Gastrocnemius medialis (tissue), 4 donors: ENCODE results near the gene RGS13. TPM values are rescaled to one million over a fixed set of nuclear protein-coding genes. Genes with fewer than 3 reads are reported as not detected.

Experiments used
- ATAC-seq, 2 donors: fragments of 150-250 bp; one replicate each; pipeline ENCODE4 v1.9.1; 2016
- DNase-seq, 2 donors: peaks; one replicate each; pipeline ENCODE4 v3.0.0-alpha.2; 2019
- H3K27ac ChIP-seq, 4 donors: fragments of 200-600 bp; sonication (generic); 1 replicate in 1 of 4; 2 replicates in 3 of 4; pipeline ENCODE4 v1.5.1; 2016 to 2018; ENCODE audit warnings: mild to moderate bottlenecking in 2 of 4, moderate library complexity in 1 of 4
- H3K27me3 ChIP-seq, 3 donors: fragments of 200-600 bp; sonication (generic) in 2 of 3; 1 replicate in 1 of 3; 2 replicates in 2 of 3; pipeline versions ENCODE4 v1.5.1 to v1.6.0; 2016 to 2019; ENCODE audit warnings: mild to moderate bottlenecking in 1 of 3, moderate library complexity in 1 of 3
- H3K36me3 ChIP-seq, 2 donors: fragments of 200-600 bp; sonication (generic) in 1 of 2; one replicate each; pipeline ENCODE4 v1.5.1; 2017 to 2018
- H3K4me1 ChIP-seq, 2 donors: fragments of 200-600 bp; sonication (generic) in 1 of 2; one replicate each; pipeline ENCODE4 v1.5.1; 2016 to 2017; ENCODE audit warnings: mild to moderate bottlenecking in 2 of 2
- H3K4me3 ChIP-seq, 4 donors: fragments of 200-600 bp; sonication (generic) in 3 of 4; 1 replicate in 1 of 4; 2 replicates in 3 of 4; pipeline ENCODE4 v1.5.1; 2016 to 2019; ENCODE audit warnings: mild to moderate bottlenecking in 2 of 4
- H3K9me3 ChIP-seq, 3 donors: fragments of 200-600 bp; sonication (generic) in 2 of 3; 1 replicate in 1 of 3; 2 replicates in 2 of 3; pipeline ENCODE4 v1.5.1; 2016 to 2019
- POLR2A ChIP-seq, 2 donors: fragments of 450-650 bp; IDR thresholded peaks; one replicate each; pipeline ENCODE4 v1.6.1; 2017; ENCODE audit warnings: antibody characterized with exemption in 2 of 2, mild to moderate bottlenecking in 2 of 2, moderate library complexity in 2 of 2
- in situ Hi-C, 4 donors: fragments of 200-750 bp; cut with MboI; loops; one replicate each; pipeline versions ENCODE4 v1.15.0 to v1.8.0; 2017; ENCODE audit warnings: low sequenced_read_pairs in 4 of 4
- intact Hi-C: fragments of 100-400 bp; cut with DNase I; formaldehyde crosslinking; loops from one replicate; pipeline ENCODE4 v1.15.1; 2023; ENCODE audit warnings: low total_unique reads
- total RNA-seq, 4 donors: library from RNA; depleted of rRNA; stranded (reverse); fragments of >200 nt; gene quantifications; one replicate each; pipeline versions ENCODE4 v1.1.0 to v1.2.3, GENCODE V29; 2016
- TF ChIP-seq, protein P1 (sequence below), 5 experiments: fragments of 450-650 bp in 3 of 5; fragments of 200-600 bp in 2 of 5; sonication (generic) in 2 of 5; IDR thresholded peaks in 4 of 5; conservative IDR thresholded peaks in 1 of 5; 1 replicate in 4 of 5; 2 replicates in 1 of 5; pipeline ENCODE4 v1.5.1; 2016 to 2019; ENCODE audit warnings: antibody characterized with exemption in 5 of 5, mild to moderate bottlenecking in 3 of 5, moderate library complexity in 3 of 5

The RGS13 gene
- total RNA-seq, 4 donors from 2014 or later = not detected

DNA sequence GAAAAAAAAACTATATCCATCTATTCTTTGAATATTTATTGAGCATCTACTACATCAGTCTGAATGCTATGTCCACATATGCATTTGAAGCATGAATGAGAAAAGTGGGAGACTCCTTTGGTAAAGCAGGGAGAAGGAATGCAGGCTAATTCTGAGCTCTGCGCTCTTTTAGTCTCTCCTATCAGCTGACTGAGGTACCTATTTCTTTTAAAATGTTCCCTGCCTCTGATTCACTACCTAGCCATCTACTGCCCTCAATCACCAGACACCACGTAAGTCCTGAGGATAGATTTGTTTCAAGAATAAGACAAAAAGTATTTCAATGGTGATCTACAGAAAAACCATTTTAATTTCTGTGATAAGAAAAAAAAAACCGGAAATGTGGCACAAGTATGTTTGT, 3.8 kb upstream of the RGS13 start:
- H3K36me3 ChIP-seq = no peaks in the 10 kb centered on the region
- no peak for DNase-seq
- H3K4me1 ChIP-seq = no peaks in the 10 kb centered on the region
- intact Hi-C loops (no loop called here), in situ Hi-C loops (no loop called here)
- TF ChIP-seq, protein P1, sequence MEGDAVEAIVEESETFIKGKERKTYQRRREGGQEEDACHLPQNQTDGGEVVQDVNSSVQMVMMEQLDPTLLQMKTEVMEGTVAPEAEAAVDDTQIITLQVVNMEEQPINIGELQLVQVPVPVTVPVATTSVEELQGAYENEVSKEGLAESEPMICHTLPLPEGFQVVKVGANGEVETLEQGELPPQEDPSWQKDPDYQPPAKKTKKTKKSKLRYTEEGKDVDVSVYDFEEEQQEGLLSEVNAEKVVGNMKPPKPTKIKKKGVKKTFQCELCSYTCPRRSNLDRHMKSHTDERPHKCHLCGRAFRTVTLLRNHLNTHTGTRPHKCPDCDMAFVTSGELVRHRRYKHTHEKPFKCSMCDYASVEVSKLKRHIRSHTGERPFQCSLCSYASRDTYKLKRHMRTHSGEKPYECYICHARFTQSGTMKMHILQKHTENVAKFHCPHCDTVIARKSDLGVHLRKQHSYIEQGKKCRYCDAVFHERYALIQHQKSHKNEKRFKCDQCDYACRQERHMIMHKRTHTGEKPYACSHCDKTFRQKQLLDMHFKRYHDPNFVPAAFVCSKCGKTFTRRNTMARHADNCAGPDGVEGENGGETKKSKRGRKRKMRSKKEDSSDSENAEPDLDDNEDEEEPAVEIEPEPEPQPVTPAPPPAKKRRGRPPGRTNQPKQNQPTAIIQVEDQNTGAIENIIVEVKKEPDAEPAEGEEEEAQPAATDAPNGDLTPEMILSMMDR (IDR thresholded peaks at IDR 0.05 in 4 of 5, conservative IDR thresholded peaks at IDR 0.05 in 1 of 5) = no peak
- no peak for TF ChIP-seq POLR2A (IDR thresholded peaks at IDR 0.05)
- H3K4me3 ChIP-seq = no peak overlapping the region
- no peak overlapping the region for H3K27ac ChIP-seq
- no peak for ATAC-seq
- H3K9me3 ChIP-seq = no peaks in the 10 kb centered on the region
- H3K27me3 ChIP-seq = no peaks in the 10 kb centered on the region

DNA sequence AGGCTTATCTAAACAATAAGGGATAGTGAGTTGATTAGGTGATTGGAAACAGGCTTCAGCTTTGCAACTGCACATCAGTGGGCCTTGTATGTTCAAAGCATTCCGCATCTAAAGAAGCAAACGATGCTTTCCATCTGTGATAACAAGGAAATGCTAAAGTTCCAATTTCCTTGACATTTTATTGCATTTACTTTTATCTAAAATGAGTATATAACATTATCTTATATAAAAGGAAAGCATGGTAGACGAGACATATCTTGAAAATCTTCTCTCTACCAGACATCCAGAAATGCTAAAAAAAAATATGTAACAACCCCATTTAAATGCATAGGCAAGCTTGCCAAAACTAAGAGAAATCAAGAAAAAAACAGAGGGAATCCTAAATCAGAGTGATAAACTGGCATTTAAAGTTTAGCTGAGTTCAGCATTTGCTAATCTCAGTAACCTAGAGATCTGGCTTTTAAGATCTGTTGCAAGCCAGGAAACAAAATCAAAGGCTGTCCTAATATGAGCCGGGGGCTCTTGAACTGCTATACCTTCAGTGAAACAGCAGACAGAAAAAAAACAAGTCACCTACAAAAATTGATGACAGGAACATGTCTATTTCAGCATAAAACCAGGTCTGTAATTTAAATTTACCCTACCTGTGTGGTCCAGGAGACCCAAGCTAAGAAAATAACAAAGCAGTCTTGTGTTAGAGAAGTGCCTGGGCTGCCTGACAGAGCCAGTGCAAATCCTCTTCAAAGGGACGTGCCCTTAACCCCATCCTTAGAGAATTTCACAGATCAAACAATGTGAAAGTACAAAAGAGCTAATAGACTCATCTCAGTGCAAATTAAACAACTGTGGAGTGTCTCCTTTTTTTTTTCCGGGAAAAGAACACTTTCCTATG, 3.1 kb upstream of the RGS13 start:
- Histone ChIP-seq H3K27me3 (no peaks in the 10 kb centered on the region), H3K4me1 (no peaks in the 10 kb centered on the region), H3K9me3 (no peaks in the 10 kb centered on the region), H3K27ac (no peak overlapping the region), H3K36me3 (no peaks in the 10 kb centered on the region), H3K4me3 (no peak overlapping the region)
- ATAC-seq = no peak
- TF ChIP-seq, protein P1 (IDR thresholded peaks at IDR 0.05 in 4 of 5, conservative IDR thresholded peaks at IDR 0.05 in 1 of 5) = no peak
- TF ChIP-seq POLR2A (IDR thresholded peaks at IDR 0.05) = no peak
- DNase-seq = no peak
- in situ Hi-C loops (no loop called here), intact Hi-C loops (no loop called here)

DNA sequence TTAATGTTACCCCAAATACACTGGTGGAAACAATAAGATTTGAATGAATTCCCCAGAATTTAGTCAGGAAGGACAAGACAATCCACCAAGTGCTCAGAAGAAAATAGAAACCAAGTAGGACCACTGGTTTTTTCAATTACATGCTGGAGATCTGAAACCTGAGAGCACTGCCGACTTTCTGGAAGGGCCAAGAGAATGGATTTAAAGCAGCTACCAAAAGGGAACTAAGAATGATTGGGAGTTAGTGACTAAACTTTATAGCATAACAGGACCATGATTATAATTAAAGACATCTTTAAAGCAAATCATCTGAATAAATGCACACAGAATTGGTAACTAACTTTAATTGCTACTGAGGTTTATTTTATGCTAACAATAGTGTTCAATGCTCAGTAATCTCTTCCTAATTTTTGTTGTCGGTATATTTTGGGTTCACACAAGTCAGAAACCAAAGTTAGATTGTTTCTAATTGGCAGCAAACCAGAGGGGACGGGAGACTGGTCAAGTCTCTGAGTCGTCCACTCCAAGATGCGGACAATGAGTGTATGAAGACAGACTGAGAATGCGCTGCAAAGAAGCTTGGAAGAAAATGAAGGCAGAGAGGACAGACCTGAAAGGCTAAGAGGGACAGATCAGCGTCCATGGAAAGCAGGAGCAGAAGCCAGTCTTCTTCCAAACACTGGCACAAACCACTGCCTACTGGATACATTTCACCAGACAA, 2.3 kb upstream of the RGS13 start:
- no peak overlapping the region for H3K4me3 ChIP-seq
- TF ChIP-seq, protein P1 (IDR thresholded peaks at IDR 0.05 in 4 of 5, conservative IDR thresholded peaks at IDR 0.05 in 1 of 5) = no peak
- no peak for TF ChIP-seq POLR2A (IDR thresholded peaks at IDR 0.05)
- in situ Hi-C loops (no loop called here), intact Hi-C loops (no loop called here)
- no peaks in the 10 kb centered on the region for H3K4me1 ChIP-seq
- no peak for DNase-seq
- no peak for ATAC-seq
- H3K9me3 ChIP-seq = no peaks in the 10 kb centered on the region
- no peak overlapping the region for H3K27ac ChIP-seq
- H3K27me3 ChIP-seq = no peaks in the 10 kb centered on the region
- H3K36me3 ChIP-seq = no peaks in the 10 kb centered on the region

DNA sequence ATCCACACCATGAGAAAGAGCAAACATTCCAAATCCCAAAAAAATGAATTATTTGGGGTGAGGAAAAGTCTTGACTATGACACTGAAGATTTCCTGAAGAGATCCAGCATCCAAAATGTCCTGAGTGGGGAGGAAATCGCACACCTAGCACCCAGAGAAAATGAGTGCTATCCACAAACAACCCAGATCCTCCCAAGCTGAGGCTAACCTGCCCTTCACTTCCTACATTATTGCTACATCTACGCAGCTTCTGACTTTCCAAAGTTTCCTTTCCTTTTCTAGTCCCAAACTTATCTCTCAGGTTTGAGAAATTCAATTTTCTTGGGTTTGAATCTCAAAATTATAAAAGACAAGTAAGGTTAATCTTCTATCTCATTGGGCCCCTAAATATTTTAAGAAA, 906 bp upstream of the RGS13 start:
- H3K27me3 ChIP-seq = no peaks in the 10 kb centered on the region
- DNase-seq (no peak), ATAC-seq (no peak)
- TF ChIP-seq POLR2A (IDR thresholded peaks at IDR 0.05) = no peak
- TF ChIP-seq, protein P1 (IDR thresholded peaks at IDR 0.05 in 4 of 5, conservative IDR thresholded peaks at IDR 0.05 in 1 of 5) = no peak
- H3K4me1 ChIP-seq = no peaks in the 10 kb centered on the region
- no peak overlapping the region for H3K4me3 ChIP-seq
- intact Hi-C loops (no loop called here), in situ Hi-C loops (no loop called here)
- no peaks in the 10 kb centered on the region for H3K36me3 ChIP-seq
- H3K27ac ChIP-seq = no peak overlapping the region
- H3K9me3 ChIP-seq = no peaks in the 10 kb centered on the region
